Measurements from ENCODE around the gene KRTAP4-8. TPM values are rescaled to one million over a fixed set of nuclear protein-coding genes. Genes with fewer than 3 reads are reported as not detected.

KRTAP4-8 gene
- total RNA-seq, 1 donor from 2014 or later = not detected

Other genes starting within 250 kb of the KRTAP4-8 start
- gene KRT12, start 230.9 kb downstream of the KRTAP4-8 start, total RNA-seq = not detected
- gene KRT20, start 212.9 kb downstream of the KRTAP4-8 start, total RNA-seq = not detected
- gene KRT23, start 160.5 kb downstream of the KRTAP4-8 start, total RNA-seq = 1.1 TPM
- 0.35 TPM for gene KRT39, start 131.2 kb downstream of the KRTAP4-8 start, total RNA-seq
- gene KRT40, start 113.8 kb downstream of the KRTAP4-8 start, total RNA-seq = not detected
- not detected for gene KRTAP3-3, start 104.0 kb downstream of the KRTAP4-8 start, total RNA-seq
- not detected for gene KRTAP3-2, start 98.2 kb downstream of the KRTAP4-8 start, total RNA-seq
- not detected for gene KRTAP3-1, start 89.0 kb downstream of the KRTAP4-8 start, total RNA-seq
- gene KRTAP1-5, start 70.9 kb downstream of the KRTAP4-8 start, total RNA-seq = not detected
- gene KRTAP1-4, start 67.9 kb downstream of the KRTAP4-8 start, total RNA-seq = not detected
- gene KRTAP1-3, start 63.3 kb downstream of the KRTAP4-8 start, total RNA-seq = not detected
- not detected for gene KRTAP1-1, start 56.7 kb downstream of the KRTAP4-8 start, total RNA-seq
- gene KRTAP2-1, start 50.8 kb downstream of the KRTAP4-8 start, total RNA-seq = not detected
- not detected for gene KRTAP2-2, start 42.9 kb downstream of the KRTAP4-8 start, total RNA-seq
- gene KRTAP2-3, start 38.0 kb downstream of the KRTAP4-8 start, total RNA-seq = not detected
- gene KRTAP2-4, start 32.3 kb downstream of the KRTAP4-8 start, total RNA-seq = not detected
- gene KRTAP4-7, start 14.0 kb downstream of the KRTAP4-8 start, total RNA-seq = not detected
- not detected for gene KRTAP4-16, start 4.1 kb upstream of the KRTAP4-8 start, total RNA-seq
- gene KRTAP4-9, start 7.2 kb upstream of the KRTAP4-8 start, total RNA-seq = not detected
- gene KRTAP4-11, start 20.2 kb upstream of the KRTAP4-8 start, total RNA-seq = not detected
- not detected for gene KRTAP4-12, start 26.0 kb upstream of the KRTAP4-8 start, total RNA-seq
- gene KRTAP4-6, start 42.4 kb upstream of the KRTAP4-8 start, total RNA-seq = not detected
- not detected for gene KRTAP4-5, start 51.7 kb upstream of the KRTAP4-8 start, total RNA-seq
- not detected for gene KRTAP4-4, start 62.6 kb upstream of the KRTAP4-8 start, total RNA-seq
- gene KRTAP4-3, start 70.1 kb upstream of the KRTAP4-8 start, total RNA-seq = not detected
- not detected for gene KRTAP4-2, start 80.1 kb upstream of the KRTAP4-8 start, total RNA-seq
- not detected for gene KRTAP4-1, start 86.8 kb upstream of the KRTAP4-8 start, total RNA-seq
- not detected for gene KRTAP9-1, start 91.7 kb upstream of the KRTAP4-8 start, total RNA-seq
- gene KRTAP9-2, start 128.5 kb upstream of the KRTAP4-8 start, total RNA-seq = not detected
- not detected for gene KRTAP9-3, start 134.3 kb upstream of the KRTAP4-8 start, total RNA-seq
- gene KRTAP9-8, start 139.9 kb upstream of the KRTAP4-8 start, total RNA-seq = not detected
- gene KRTAP9-4, start 151.5 kb upstream of the KRTAP4-8 start, total RNA-seq = not detected
- not detected for gene KRTAP9-9, start 157.2 kb upstream of the KRTAP4-8 start, total RNA-seq
- gene KRTAP9-6, start 167.2 kb upstream of the KRTAP4-8 start, total RNA-seq = not detected
- gene KRTAP9-7, start 177.6 kb upstream of the KRTAP4-8 start, total RNA-seq = not detected
- not detected for gene KRTAP29-1, start 204.7 kb upstream of the KRTAP4-8 start, total RNA-seq
- not detected for gene KRTAP16-1, start 211.2 kb upstream of the KRTAP4-8 start, total RNA-seq
- gene KRTAP17-1, start 217.6 kb upstream of the KRTAP4-8 start, total RNA-seq = not detected